Measurements from ENCODE around the gene CUL7.
A peak's percentile ranks its signal among the peaks of the same experiment; 100 is the strongest.
"Not testable (repeated sequence)": the region's sequence is repeated elsewhere in the genome, so short reads cannot be mapped to it uniquely, and the experiment has no call there.

Gene CUL7

DNA sequence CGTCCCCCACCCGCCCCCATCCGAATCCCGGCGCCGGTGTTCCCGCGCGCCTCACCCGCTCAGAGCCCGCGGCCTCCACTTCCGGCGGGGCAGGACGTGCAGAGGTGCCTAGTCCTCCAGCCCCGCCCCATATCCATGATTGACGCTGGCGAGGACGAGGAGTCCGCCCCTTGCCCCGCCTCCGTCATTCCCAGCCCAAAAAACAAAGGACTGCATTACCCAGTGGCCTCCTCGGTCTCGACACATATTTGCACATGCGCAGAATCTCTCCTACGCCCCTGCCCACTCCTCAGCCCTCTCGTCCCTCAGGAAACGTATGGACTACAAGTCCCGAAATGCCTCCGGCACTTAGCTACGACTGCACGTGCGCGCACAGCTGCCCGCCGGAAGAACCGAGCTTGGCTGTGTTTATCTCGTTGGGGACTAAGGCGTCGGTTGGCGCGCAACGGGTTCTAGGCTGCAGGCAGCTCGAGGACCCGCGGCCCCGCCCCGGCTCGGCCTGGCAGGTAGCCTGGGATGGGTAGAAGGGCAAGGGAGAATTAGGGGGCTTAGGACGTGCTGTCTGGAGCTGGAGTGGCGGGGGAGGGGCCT lies 39.7 kb downstream of the CUL7 start, which contains the start of the genes KLHDC3 and MEA1:
TSS of gene KLHDC3 (plus strand) at position 407 of the 591 bp plus-strand sequence. CDS start 2,944 bp downstream, outside the sequence.
TSS of gene MEA1 (minus strand) at position 104 of the 591 bp plus-strand sequence. CDS start 133 bp downstream, outside the sequence.
- peak; percentile 100 for DNase-seq

DNA sequence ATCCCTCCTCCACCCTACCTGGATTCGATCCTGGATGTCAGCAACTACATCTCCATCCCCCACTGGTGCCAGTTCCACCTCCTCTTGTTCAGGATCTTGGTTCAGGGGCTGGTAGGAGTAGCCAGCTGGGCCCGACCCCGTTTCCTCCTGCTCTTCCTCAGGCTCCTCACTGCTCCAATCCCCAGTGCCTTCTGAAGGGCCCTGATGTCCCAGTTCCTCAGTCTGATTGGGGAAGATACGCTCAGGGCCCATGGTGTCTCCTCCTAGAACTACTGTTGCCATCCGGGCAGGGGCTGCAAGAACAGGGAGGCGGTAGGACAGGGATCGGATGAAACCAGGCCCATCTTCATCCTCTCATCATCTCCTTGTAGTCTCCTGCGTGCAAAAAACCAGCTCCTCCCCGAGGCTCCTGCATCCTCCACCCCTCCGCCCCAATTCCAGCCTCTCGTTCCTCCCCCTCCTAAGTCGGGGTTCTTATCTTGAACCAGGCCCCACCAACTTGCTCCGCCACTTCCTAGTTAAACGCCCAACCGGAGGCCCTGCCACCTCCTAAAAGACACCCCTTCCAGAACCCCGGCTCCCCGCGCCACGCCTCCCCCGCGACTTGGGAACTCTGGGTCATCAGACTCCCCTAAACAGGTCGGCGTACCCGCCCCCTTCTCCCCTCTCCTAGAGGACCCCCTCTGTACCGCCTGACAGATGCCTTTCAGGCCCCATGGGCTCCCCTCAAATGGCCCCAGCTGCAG lies 40.4 kb downstream of the CUL7 start:
- peak; percentile 13 for DNase-seq

DNA sequence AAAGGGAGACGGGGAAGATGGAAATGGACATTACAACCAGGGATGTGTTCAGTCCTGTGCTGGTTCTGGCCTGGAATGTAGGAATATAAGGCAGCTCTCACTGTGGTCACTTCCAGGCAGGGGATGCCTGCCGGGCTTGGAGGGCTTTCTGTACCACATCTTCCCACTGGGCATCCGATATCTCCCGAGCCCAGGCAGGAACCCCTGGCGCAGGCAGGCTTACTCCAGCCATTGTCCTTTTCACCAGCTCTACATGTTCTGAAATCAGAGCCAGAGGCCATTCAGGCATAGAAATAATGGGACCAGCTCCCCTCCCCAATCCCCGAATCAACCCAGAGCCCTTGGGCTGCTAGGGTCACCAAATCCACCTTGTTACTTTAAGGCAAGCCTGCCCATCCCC lies 41.3 kb downstream of the CUL7 start:
- DNase-seq = no peak

DNA sequence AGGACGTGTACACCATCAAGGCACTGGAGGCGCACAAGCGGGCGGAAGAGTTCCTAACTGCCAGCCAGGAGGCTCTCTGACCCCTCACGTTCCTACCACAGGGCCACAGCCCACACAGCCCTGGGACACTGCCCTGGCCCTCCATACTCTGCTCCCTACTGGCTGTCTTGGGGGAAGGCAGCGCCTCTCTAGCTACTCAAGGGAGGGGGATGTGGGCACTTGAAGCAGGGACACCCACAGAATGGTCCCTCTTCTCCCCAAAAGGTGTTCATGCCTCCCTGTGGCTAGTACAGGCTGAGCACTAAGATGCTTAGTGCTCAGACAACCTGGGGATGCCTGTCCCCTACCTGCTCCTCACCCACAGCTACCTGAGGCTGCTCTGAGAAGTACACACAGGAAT lies 42.4 kb downstream of the CUL7 start:
- no peak for DNase-seq

GRCh38 chr6:43009124-43009523 lies 44.5 kb downstream of the CUL7 start:
- peak; percentile 33 for DNase-seq

DNA sequence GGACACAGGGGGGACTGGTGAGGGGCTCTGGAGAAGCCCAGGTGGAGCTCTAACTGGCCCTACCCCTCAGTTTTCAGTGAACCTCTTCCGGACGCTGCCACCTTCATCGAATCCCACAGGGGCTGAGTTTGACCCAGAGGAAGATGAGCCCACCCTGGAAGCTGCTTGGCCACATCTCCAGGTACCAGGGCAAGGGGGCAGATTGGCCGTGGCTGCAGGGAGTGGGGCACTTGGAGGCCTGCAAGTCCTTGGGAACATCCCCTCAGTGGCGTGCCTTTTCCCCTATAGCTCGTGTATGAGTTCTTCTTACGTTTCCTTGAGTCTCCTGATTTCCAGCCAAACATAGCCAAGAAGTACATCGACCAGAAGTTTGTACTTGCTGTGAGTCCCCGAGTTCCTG lies 46.5 kb downstream of the CUL7 start:
- DNase-seq = no peak

GRCh38 chr6:43006251-43006650 lies 47.4 kb downstream of the CUL7 start:
- no peak for DNase-seq

DNA sequence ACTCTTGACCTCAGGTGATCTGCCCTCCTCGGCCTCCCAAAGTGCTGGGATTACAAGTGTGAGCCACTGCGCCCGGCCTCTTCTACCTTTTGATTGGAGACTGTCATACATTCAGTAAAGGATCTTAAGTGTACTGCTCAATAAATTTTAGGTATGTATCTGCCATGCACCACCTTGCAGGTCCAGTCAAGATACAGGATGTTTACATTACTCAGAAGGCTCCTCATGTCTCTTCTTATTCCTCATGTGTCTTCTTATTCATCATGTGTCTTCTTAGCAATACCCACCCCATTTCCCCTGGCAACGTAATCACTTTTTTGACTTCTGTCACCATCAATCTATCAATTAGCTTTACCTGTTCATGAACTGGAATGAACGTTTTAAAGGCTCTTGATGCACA lies 47.8 kb downstream of the CUL7 start:
- no peak for DNase-seq

DNA sequence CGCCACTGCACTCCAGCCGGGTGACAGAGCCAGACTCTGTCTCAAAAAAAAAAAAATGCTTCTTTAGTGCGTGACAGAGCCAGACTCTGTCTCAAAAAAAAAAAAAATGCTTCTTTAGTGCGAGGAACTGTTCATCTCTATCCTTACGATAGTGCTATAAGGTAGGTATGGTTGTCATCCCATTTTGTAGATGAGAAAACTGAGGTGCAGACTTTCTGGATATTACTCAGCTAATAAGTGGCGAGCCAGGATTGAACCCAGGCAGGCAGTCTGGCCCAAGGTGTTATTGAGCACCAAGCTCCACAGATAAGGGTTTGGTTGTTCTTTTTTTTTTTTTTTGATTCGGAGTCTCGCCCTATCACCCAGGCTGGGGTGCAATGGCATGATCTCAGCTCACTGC lies 51.8 kb downstream of the CUL7 start:
- DNase-seq = no peak

- DNase-seq = not testable (repeated sequence)
These were observed 55.4 kb downstream of the CUL7 start for GRCh38 chr6:42998205-42998604.

DNA sequence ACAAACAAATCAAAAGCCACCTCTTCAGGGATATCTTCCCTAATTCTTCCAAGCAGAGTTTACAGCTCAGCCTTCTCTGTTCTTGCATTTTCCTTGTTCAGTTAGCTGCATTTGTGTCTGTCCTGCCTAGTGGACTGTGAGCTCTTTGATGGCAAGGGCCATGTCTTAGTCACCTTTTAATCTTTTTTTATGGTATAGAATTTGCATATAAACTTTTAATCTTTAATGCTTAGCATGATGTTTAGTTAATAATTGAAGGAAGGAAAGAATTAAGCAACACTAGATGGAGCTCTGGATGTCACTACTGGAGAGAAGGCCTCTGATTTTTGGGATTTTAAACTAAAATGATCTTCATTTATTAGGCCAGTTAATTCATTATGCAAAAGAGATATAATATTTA lies 57.1 kb downstream of the CUL7 start:
- DNase-seq = no peak

DNA sequence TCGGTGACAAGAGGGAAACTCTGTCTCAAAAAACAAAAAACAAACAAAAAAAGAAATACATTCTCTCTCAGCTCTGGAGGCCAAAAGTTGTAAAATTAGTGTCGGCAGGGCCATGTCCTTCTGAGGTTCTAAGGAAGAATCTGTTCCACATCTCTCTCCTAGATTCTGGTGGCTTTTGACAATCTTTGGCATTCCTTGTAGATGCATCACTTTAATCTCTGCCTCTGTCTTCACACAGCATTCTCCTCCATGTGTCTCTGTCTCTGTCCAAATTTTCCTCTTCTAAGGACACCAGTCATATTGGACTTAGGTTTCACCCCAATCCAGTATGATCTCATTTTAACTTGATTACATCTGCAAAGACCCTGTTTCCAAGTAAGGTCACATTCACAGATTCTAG lies 60.2 kb downstream of the CUL7 start:
- DNase-seq = no peak

GRCh38 chr6:42989923-42990322 lies 63.7 kb downstream of the CUL7 start:
- no peak for DNase-seq

DNA sequence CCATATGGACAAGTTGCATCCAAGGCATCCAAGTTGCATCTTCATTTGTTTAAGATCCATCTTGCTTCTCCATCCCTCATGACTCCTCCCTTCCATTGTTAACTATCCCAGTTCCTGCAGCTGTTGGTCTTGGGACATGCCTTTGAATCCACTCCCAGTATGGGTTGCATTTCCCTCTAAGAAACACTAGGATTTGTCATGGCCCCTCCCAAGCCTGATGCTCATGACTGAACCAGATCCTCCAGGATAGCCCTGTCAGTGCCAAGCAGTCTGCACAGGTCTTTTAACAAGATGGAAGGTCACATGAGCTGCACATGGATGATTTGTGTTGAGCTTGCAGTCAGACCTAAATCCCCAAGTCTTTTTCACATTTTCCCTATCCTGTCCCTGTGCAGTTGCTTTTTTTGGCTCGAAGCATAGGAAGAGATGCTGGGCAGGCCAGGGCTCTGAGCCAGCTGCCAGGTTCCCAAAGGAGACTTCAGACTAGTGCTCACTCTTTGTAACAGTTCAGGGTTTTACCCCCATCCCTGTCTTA lies 65.1 kb downstream of the CUL7 start:
- peak; percentile 6 for DNase-seq
